Right ventricle myocardium inferior (tissue), 1 donor: ENCODE results near the gene VAMP8. TPM values are rescaled to one million over a fixed set of nuclear protein-coding genes. Genes with fewer than 3 reads are reported as not detected.
"Not testable (repeated sequence)": the region's sequence is repeated elsewhere in the genome, so short reads cannot be mapped to it uniquely, and the experiment has no call there.

ENCODE experiments used
- ATAC-seq: fragments of 200-7000 bp; cut with Tn5 transposase; one replicate; pipeline ENCODE4 v1.9.1; 2020; ENCODE audit warnings: mild to moderate bottlenecking, moderate library complexity
- DNase-seq: peaks from one replicate; pipeline ENCODE4 v3.0.0; 2021; ENCODE audit errors: missing footprints
- intact Hi-C: fragments of 100-400 bp; cut with DNase I; formaldehyde crosslinking; loops from one replicate; pipeline ENCODE4 v1.11.0; 2022
- long read RNA-seq: library from polyadenylated mRNA; unstranded; transcript quantifications from one replicate; pipeline ENCODE4 v2.0.0, GENCODE V29; 2021
- total RNA-seq: library from RNA; stranded (reverse); fragmentation: NEBNext Ultra II Directional; extraction: Animal tissue kit (Norgen Biotek cat#: 25700); gene quantifications from one replicate; pipeline ENCODE4 v1.2.1, GENCODE V29; 2021
- donor health status: DM: no; HTN: yes; CAD: no; lungs with severe emphysema.

Gene VAMP8
- 26.1 TPM for total RNA-seq
- long read RNA-seq, partial matches to known transcripts: 0 of 4 reads
- long read RNA-seq, other reads (novel, unspliced or antisense): 2 of 4 reads

GRCh38 chr2:85577386-85578242 is at the start of gene VAMP8:
Gene VAMP8 (plus strand): TSS chr2:85577586. CDS start chr2:85577647, 61 bp downstream.
- ATAC-seq (peak; percentile 35), DNase-seq (no peak)
- intact Hi-C loops: no loop called here

- DNase-seq (no peak), ATAC-seq (no peak)
- intact Hi-C loops: no loop called here
Observed at GRCh38 chr2:85527787-85528186, 49.6 kb upstream of the VAMP8 start.

GRCh38 chr2:85528355-85528754 is 49.0 kb upstream of the VAMP8 start:
- no peak for ATAC-seq
- DNase-seq: no peak
- intact Hi-C loops: no loop called here

GRCh38 chr2:85529809-85530208 is 47.6 kb upstream of the VAMP8 start:
- intact Hi-C loops: loop anchor here (10.0 kb wide), 1 partner anchor 175 kb away; the partner anchor contains the start of genes ELMOD3 and RETSAT
- no peak for ATAC-seq
- no peak for DNase-seq

- DNase-seq (no peak), ATAC-seq (no peak)
- intact Hi-C loops: loop anchor here (10.0 kb wide), 1 partner anchor 177 kb away; the partner anchor contains the start of genes ELMOD3 and RETSAT
Observed at GRCh38 chr2:85531589-85531988, 45.8 kb upstream of the VAMP8 start.

GRCh38 chr2:85534099-85534498 is 43.3 kb upstream of the VAMP8 start:
- intact Hi-C loops: loop anchor here (10.0 kb wide), 1 partner anchor 179 kb away; the partner anchor contains the start of genes ELMOD3 and RETSAT
- ATAC-seq: no peak
- DNase-seq: no peak

GRCh38 chr2:85534881-85535280 is 42.5 kb upstream of the VAMP8 start:
- DNase-seq (no peak), ATAC-seq (no peak)
- intact Hi-C loops: loop anchor here (10.0 kb wide), 1 partner anchor 180 kb away; the partner anchor contains the start of genes ELMOD3 and RETSAT

GRCh38 chr2:85536479-85536878 is 40.9 kb upstream of the VAMP8 start:
- intact Hi-C loops: loop anchor here (10.0 kb wide), 1 partner anchor 182 kb away; the partner anchor contains the start of genes ELMOD3 and RETSAT
- ATAC-seq (no peak), DNase-seq (no peak)

- intact Hi-C loops: loop anchor here (2.0 to 10.0 kb wide), 2 partner anchors 37 to 183 kb away; partner anchors contain the start of genes ELMOD3 and RETSAT
- DNase-seq: peak; percentile 76
Observed at GRCh38 chr2:85537600-85538506, 39.5 kb upstream of the VAMP8 start.

GRCh38 chr2:85538507-85539360 is 38.7 kb upstream of the VAMP8 start, which contains the start of gene MAT2A:
Gene MAT2A (plus strand): TSS chr2:85539168. CDS start chr2:85539288, 120 bp downstream.
- intact Hi-C loops: loop anchor here (1.0 to 10.0 kb wide), 3 partner anchors 38 to 184 kb away; partner anchors contain the start of genes ELMOD3 and RETSAT
- peak; percentile 93 for ATAC-seq
- peak; percentile 96 for DNase-seq

More at GRCh38 chr2:85537600-85538506, 39.5 kb upstream of the VAMP8 start:
- ATAC-seq: peak; percentile 14

- peak; percentile 87 for DNase-seq
- intact Hi-C loops: loop anchor here (1.0 to 10.0 kb wide), 3 partner anchors 39 to 185 kb away; partner anchors contain the start of genes ELMOD3 and RETSAT
- ATAC-seq: peak; percentile 66
Observed at GRCh38 chr2:85539361-85540132, 37.8 kb upstream of the VAMP8 start.

- no peak for ATAC-seq
- no peak for DNase-seq
- intact Hi-C loops: no loop called here
Observed at GRCh38 chr2:85540133-85540648, 37.2 kb upstream of the VAMP8 start.

- DNase-seq: no peak
- intact Hi-C loops: no loop called here
- ATAC-seq: no peak
Observed at GRCh38 chr2:85541262-85541661, 36.1 kb upstream of the VAMP8 start.

- ATAC-seq (no peak), DNase-seq (no peak)
- intact Hi-C loops: no loop called here
Observed at GRCh38 chr2:85541753-85542457, 35.5 kb upstream of the VAMP8 start.

- ATAC-seq: no peak
- intact Hi-C loops: no loop called here
- DNase-seq: no peak
Observed at GRCh38 chr2:85542777-85543176, 34.6 kb upstream of the VAMP8 start.

- DNase-seq, intact Hi-C loops, ATAC-seq: not testable (repeated sequence)
Observed at GRCh38 chr2:85544254-85544691, 33.1 kb upstream of the VAMP8 start.
